Measurements from ENCODE around the gene VWA5B1. TPM values are rescaled to one million over a fixed set of nuclear protein-coding genes. Genes with fewer than 3 reads are reported as not detected.
A peak's percentile ranks its signal among the peaks of the same experiment; 100 is the strongest.

The VWA5B1 gene
- total RNA-seq, 1 donor from 2014 or later: 0.05 TPM

DNA sequence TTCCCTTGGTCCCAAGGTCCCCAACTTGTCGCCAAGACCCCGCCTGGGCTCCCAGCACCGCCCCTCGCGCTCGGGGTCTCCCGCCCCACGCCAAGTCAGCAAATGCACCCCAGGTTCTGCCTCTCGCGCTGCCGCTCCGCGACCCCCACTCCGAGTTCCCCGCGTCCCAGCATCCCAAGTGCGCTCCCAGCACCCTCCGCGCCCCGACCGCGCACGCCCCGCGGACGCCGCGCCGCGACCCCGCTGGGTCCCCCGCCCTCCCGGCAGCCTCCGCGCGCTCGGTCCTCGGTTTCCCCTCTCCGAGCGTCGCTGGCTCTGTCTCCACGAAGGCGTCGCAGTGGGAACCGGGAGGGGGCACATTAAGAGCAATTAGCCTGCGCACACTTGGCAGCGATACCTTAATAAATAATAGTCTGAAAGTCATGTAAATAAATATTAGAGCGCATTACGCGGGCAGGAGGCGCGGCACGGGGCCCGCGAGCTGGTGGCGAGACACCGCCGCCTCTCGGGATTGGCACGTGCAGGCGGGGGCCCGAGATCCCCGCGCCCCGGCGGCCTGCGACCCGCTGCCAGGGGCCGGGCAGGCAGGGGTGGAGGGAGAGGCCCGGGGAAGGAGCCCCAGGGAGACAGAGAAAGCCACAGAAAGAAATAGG is 75.9 kb downstream of the VWA5B1 start:
- no peak for DNase-seq (ENCODE audit: low read depth)

DNA sequence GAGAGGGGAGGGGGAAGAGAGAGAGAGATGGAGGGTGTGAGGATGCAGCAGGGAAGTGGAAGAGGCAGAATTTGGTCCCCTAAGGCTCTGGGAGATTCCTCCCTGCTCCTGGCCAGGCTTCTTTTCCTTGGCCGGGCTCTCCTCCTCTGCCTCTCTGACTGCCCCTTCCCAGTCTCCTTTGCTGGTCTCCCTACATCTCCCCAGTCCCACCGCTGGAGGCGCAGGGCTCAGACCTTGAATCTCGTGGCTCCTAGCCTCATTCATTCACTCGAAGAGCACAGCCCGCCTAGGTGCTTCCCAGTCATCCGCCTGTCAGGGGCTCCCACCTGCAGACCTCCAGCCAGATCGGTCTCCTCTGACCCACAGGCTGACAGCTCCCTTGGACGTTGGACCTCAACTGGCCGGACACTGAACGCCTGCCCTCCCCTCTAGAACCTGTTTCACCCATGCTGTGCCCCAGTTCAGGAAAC is 76.5 kb downstream of the VWA5B1 start:
- peak; percentile 29 for DNase-seq (ENCODE audit: low read depth)

DNA sequence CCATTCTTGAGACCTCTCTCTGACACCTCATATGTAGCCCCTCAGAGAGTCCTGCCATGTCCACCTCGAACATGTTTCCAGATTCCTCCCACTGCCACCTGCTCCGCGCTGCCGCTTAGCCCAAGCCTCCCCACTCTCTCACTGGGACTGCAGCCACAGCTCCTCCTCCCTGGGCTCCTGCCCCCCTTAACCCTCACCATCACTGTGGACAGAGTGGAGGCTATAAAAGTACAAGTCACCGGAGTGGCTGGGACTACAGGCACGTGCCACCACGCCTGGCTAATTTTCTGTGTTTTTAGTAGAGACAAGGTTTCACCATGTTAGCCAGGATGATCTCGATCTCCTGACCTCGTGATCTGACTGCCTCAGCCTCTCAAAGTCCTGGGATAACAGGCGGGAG is 77.0 kb downstream of the VWA5B1 start:
- DNase-seq (ENCODE audit: low read depth): no peak

DNA sequence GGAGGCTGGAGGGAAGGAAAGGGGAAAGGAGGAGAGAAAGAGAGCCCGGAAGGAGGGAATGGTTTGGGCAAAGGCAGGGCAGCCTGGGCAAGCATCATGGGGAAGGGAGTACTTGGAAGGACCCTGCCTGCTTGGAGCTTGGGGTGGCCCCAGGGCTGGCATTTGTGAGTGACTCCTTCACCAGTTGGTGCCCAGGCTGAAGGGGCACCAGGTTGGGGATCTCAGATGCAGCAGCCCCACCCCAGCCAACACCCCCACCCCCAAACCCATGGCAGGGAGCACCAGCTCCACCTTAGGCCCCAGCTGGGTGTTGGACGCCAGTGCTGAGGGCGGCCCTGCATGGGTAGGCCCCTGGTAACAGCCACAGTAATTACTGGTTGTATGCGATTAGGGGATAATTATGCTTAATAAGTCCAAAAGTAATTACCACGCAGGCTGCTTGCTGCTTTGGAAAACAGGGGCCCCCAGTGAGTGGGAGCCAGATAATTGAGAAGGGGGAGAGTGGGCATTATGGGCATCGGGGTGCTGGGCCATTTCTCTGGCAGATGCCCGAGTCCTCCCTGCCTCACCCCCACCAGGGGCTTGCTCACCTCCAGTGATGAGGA is 78.3 kb downstream of the VWA5B1 start:
- DNase-seq (ENCODE audit: low read depth): no peak

DNA sequence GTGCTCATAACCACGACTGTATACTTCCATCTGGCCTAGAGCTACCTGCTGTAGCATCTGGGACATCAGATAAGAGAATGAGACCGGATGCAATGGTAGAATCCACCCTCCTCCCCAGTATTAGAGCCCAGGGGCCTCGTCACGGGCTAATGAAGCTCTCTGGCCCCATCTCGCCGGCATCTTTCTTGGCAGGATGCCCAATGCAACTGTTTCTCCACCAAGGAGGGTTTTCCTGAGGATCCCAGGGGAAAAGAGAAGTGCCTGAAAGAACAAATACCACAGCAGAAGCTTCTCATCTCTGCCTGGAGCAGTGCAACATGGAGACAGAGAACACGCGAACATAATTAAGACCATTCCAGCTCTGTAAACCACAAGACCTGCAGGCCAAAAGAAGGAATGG is 80.0 kb downstream of the VWA5B1 start:
- no peak for DNase-seq (ENCODE audit: low read depth)

DNA sequence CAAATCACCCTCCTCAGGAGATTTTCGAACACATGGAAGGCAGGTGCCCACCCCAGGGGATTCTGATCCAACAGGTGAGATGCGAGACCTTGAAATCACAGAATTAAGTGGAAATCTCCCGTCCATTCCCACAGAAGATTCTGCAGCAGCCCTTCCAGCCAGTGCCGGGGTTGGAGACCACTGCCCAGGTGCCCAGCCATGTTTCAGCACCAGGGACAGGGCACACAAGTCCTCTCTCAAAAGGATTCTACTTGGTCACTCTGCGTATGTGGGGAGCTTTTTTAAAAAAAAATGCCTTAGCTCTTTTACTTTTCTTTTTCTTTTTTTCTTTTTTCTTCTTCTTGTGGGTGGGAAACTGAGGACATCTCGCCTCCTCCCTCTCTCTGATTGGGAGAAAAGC is 80.7 kb downstream of the VWA5B1 start:
- peak; percentile 19 for DNase-seq (ENCODE audit: low read depth)

GRCh38 chr1:20371883-20372282 is 81.2 kb downstream of the VWA5B1 start:
- no peak for DNase-seq (ENCODE audit: low read depth)

DNA sequence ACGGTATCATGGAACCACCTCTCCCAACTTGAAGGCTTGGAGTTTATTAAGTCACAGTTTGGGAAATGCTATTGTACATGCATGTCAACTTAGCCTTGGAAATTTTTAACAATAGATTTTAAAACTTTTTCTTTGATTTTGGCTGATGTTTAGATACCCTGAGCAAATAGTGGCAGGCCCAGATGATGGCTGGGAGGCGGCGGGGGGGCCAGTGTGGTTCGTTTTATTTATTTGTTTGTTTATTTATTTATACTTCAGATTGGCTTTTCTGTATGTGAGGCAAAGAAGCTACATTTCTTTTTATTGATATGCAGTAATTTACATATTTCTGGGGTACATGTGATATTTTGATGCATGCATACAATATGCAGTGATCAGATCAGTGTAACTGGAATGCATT is 82.0 kb downstream of the VWA5B1 start:
- DNase-seq (ENCODE audit: low read depth): no peak

DNA sequence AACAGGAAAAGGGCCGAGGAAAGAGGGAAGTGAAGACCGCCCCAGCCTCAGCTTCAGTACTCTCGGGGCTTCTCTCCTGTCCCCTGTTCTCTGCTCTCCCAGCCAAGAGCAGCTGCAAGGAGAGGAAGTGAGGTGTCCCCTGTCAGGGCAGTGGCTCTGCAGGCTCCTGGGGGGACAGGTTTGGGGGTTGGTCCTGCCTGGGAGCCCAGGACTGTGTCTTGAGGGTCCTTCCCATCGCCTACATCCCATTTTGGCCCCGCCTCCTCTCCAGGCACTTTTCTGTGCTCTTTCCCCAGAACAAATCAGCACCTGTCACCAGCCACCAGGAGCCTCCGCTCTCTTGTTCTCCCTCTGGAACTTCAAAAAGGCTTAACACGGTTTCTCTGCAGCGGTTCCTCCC is 82.6 kb downstream of the VWA5B1 start:
- DNase-seq (ENCODE audit: low read depth): no peak

DNA sequence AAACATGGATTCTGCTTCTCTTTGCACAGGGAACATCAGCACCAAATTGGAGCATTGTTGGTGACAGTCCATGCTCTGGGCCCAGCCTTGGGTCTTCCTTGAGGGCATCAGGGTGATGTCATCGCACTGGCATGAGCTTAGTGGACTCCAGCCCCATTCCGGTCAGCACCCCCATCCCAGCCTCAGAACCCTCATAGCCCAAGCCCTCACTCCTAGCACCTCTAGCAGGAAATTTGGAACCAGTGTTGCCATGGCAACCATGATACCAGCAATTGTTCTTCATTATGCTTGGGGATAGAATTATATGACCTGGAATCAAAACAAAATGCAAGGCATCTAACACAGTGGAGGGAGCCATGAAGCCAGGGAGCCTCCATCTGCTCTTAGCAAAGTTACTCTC is 83.1 kb downstream of the VWA5B1 start:
- no peak for DNase-seq (ENCODE audit: low read depth)

DNA sequence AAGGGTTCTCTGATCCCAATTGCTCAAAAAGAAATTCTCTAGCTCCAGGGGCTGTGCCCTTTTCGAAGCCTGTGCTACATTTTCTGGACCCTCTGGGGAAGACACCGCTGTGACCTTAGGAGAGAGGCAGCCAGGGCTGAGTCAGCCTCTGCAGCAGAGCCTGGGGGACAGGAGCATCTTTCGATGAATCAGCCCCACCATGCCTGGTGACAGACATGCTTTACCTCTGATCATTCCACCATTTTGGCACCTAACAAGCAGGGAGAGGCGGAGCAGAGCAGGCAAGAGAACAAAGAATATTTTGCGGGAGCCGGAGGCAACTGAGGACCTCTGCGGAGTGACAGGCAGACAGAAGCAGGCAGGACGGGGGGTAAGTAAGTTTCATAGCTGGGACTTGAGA is 84.9 kb downstream of the VWA5B1 start:
- no peak for DNase-seq (ENCODE audit: low read depth)

GRCh38 chr1:20376171-20376570 is 85.5 kb downstream of the VWA5B1 start:
- no peak for DNase-seq (ENCODE audit: low read depth)

GRCh38 chr1:20376880-20377494 is 86.3 kb downstream of the VWA5B1 start:
- DNase-seq (ENCODE audit: low read depth): no peak

DNA sequence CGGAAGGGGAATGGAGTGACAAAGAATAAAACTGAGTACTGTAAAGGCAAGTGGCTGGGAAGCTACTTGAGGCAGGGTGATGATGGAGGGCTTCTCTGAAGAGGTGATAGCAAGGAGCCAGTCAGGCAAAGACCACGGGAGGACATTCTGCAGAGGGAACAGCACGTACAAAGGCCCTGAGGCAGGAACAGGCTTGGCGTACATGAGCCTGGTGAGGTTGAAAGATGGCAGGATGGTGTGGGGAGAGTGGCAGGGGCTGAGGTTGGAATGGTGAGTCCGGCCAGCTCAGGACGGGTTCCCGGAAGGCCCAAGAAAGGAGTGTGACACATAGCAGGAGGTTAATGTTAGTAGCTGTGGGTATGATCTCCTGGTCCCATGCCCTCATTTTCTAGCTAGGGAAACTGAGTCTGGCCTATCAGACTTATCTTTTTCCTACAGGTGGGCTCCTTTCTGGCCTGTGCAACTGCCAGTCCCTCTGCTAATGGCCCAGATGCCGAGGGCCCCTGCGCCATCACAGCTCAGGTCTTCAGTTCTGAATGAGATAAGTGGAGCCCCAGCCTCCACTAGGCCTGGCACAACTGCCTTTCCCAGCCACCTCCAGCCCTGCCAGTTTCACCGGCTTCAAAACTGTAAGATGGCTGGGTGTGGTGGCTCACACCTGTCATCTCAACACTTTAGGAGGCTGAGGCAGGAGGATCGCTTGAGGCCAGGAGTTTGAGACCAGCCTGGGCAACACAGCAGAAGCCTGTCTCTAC is 87.0 kb downstream of the VWA5B1 start:
- DNase-seq (ENCODE audit: low read depth): no peak

GRCh38 chr1:20379075-20379474 is 88.4 kb downstream of the VWA5B1 start:
- DNase-seq (ENCODE audit: low read depth): no peak

GRCh38 chr1:20380175-20380574 is 89.5 kb downstream of the VWA5B1 start:
- DNase-seq (ENCODE audit: low read depth): no peak

DNA sequence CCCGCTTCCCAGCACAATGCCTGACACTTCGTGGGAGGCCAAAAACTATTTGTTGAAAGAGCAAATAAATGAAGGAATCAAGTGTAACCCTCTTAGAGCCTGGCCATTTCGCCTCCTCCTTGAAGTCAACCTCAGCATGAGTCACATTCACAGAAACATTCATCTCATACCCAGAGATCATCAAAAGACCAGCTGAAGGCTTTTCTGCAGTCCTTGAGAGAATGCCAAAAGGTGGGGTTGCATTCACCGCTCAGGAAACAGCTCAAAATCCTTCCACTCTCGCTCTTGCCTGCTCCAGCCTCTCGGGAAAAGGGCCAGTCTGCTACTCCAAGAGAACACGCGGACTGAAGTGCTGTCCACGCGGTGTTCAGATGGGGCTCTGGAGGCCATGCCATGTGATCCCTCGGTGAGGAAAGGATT is 90.0 kb downstream of the VWA5B1 start:
- DNase-seq (ENCODE audit: low read depth): peak; percentile 79

GRCh38 chr1:20381045-20381641 is 90.5 kb downstream of the VWA5B1 start:
- no peak for DNase-seq (ENCODE audit: low read depth)

GRCh38 chr1:20381961-20382360 is 91.3 kb downstream of the VWA5B1 start:
- DNase-seq (ENCODE audit: low read depth): no peak

DNA sequence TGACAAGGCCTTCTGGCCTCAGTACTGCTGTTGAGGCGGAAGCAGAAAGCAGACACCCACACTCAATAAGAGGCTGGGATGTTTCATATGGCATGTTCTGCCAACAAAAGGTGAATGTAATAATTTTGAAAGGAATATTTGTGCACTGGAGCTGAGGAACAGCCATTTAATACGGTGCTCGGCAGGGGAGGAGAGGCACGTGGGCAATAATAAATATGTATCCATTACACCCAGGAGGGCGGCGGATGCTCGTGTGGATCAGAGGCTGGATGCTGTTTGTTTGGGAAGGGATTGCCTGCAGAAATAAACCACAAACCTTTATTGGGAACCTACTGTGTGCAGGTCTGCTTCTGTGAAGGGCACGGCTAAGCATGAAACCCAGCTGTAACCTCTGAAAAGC is 92.0 kb downstream of the VWA5B1 start:
- DNase-seq (ENCODE audit: low read depth): no peak

GRCh38 chr1:20383631-20384030 is 93.0 kb downstream of the VWA5B1 start:
- no peak for DNase-seq (ENCODE audit: low read depth)

- no peak for DNase-seq (ENCODE audit: low read depth)
Observed at GRCh38 chr1:20385630-20386029, 95.0 kb downstream of the VWA5B1 start.
